Measurements from ENCODE around the gene ACTN4.
"Not testable (repeated sequence)": the region's sequence is repeated elsewhere in the genome, so short reads cannot be mapped to it uniquely, and the experiment has no call there.

Gene ACTN4

DNA sequence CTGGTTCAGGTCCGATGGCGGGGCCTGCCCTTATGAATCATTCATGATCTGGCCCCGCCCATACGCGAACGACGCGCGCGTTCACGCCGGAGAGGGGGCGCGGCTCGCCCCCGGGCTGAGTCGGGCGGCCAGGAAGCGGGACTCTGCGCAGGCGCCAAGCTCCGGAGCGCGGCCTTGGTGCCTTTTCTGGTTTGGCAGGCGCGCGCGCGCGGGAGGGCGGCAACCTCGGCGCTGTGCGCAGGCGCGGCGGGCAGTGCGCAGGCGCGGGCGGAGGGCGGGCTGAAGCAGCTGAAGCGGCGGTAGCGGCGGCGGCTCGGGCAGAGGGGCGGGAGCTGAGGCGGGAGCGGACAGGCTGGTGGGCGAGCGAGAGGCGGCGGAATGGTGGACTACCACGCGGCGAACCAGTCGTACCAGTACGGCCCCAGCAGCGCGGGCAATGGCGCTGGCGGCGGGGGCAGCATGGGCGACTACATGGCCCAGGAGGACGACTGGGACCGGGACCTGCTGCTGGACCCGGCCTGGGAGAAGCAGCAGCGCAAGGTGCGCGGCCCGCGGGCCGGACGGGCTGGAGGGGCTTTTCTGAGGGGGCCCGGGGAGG is at the start of gene ACTN4:
Gene ACTN4, plus strand, starts transcription at position 282 of the 598 bp plus-strand sequence. Its CDS starts 97 bp downstream, at position 379.
- DNase-seq (ENCODE audit: low read depth) = peak; percentile 100

DNA sequence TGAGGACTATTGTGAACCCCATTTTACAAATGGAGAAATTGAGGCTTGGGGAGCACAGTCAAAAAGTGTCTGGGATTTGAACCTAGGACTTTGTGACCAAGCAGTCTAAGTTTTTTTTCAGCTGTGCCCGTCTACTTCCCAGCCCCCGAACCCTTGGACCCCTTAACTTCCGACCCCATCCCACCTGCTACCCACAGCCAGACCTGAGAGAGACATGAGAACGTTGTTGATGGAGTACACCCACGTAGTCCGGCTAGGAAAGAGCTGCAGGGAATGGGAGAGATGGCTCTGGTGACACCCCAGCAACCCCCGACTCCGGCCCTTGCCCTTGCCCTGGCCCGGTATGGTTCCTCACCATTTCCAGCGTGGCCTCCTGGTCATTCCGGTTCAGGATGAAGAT is 47.7 kb upstream of the ACTN4 start:
- DNase-seq (ENCODE audit: low read depth) = no peak

DNA sequence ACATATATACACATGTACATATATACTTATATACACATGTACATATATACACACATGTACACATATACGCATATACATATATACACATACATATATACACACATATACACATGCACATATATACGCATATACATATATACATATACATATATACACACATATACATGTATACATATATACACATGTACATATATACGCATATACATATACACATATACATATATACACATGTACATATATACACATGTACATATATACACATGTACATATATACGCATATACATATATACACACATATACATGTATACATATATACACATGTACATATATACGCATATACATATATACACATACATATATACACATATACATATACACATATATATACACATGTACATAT is 44.6 kb upstream of the ACTN4 start:
- DNase-seq (ENCODE audit: low read depth) = not testable (repeated sequence)

DNA sequence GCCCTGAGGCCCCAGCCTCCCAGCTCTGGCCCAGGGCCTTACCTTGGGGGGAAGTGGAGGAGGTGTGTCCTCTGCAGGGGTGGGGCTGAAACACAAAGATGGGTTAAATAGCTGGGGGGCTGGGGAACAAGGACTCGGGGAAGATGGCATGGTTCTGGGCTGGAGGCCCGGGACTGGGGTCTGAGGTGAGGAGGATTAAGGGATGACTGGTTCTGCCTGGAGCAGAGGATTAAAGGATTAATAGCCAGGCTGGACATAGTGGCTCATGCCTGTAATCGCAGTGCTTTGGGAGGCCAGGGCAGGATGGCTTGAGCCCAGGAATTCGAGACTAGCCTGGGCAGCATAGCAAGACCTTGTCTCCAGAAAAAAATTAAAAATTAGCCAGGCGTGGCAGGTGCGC is 41.3 kb upstream of the ACTN4 start:
- no peak for DNase-seq (ENCODE audit: low read depth)

DNA sequence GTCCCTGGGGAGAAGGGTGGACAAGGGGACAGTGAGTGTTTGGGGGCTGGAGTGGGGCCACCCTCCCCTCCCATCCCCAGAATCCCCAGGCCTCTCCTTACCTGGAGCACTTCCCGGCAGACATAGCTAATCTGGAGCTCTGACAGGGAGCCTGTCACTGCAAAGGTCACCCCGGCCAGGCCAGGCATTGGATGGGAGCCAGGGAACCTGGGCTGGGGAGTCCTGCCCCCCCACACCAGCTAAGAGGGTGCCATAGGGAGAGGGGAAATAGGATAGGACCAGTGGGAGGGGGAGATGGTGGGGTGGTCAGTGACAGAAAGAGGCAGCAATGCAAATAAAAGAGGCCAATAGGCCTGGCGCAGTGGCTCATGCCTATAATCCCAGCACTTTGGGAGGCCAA is 33.2 kb upstream of the ACTN4 start:
- no peak for DNase-seq (ENCODE audit: low read depth)

DNA sequence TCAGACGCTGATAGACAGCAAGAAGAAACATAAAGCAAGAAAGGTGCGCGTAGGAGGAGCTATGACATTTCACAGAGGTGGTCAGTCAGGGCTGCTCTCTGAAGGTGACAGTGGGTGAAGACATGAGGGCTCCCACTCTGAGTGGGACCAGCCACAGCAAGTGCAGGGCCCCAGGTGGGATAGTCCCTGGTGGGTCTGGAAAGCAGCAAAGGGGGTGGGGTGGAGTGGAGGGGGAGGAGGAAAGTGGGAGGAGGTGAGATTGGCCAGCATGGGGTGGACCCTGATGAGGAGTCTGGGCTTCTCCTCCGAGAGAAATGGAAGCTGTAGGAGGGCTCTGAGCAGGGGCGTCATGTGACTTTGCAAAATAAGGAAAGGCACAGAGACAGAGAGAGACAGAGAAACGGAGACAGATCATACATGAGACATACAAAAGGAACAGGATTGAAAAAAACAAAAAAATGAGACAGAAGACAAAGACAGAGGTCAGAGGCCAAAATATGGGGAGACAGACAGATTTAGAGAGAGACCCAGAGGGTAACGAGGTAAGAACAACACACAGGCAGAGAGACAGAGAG is 32.4 kb upstream of the ACTN4 start:
- no peak for DNase-seq (ENCODE audit: low read depth)

DNA sequence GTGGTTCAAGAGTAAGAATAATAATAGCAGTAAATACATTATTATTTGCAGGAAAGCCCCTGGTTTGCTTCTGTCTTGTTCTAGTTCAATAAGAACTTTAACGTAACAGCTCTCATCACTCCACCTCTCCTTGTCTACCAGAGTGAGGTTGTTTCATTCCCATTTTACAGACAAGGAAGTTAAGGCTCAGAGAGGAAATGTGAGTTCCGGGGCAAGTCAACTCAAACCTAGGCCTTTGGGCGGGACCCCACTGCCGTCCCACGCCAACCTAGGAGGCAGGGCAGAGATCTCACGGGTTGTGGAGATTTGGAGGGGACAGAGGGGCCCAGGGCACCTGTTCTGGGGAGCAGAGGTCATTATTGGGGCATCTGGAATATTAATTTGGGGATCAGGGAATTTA is 31.2 kb upstream of the ACTN4 start:
- DNase-seq (ENCODE audit: low read depth) = no peak

DNA sequence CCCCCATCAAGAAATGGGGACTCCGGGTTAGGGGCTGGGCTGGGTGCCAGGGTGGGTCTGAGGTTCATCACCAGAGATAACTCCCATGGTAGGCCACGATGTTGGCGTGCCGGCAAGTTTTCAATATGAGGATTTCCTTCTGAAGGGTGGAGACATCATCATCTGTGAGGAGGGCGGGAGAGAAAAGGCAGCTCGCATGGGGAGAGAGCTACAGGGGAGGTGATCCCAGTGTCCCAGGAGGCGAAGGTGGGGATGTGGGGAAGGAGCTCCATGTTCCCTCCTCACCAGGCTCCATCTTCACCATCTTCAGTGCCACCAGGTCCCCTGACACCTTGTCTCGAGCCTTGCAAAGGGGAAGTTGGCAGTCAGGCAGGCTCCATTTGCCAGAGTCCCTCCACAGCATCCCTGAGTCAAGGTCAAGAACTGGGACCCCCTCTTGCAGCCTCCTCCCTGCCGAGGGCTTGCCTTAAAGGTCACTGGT is 30.1 kb upstream of the ACTN4 start:
- DNase-seq (ENCODE audit: low read depth) = no peak

DNA sequence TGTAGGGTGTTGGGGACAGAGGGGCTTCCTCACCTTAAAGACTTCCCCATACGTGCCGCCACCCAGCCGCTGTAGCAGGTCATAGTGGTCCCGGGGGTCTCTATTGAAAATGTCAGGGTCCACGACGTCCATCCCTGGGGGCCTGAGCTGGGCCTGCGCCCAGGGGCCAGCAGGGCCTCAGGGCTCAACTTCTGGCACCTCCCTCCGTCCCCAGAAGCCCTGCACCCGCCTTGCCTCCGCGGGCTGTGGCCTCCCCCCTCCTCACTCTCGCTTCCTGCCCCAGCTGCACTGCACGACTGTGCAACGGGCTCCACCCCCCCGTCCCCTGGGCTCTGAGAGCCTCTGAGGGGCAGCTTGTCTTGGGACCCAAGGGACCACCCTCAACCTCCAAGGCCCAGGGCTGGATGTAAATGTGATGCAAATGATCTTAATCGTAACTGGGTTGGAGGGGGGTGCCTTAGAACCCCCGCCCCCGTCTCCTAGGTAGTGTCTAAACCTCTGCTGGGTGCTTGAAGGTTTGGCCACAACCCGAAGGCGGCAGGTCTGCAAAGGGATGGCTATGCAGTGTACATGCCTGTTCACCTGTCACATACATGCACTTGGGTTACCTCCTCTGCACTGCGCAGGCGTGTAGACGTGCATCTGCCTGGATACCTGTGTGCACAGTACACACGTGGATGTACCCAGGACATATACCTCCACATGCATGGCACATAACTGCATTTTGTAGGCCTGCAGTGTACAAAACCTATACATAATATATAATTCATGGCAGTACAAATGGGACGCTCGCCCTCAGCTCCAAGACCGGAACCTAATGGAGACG is 29.5 kb upstream of the ACTN4 start, which contains the start of gene MAP4K1:
Gene MAP4K1, minus strand, starts transcription at position 190 of the 826 bp plus-strand sequence. Its CDS starts 58 bp downstream, at position 132.
- peak; percentile 40 for DNase-seq (ENCODE audit: low read depth)

DNA sequence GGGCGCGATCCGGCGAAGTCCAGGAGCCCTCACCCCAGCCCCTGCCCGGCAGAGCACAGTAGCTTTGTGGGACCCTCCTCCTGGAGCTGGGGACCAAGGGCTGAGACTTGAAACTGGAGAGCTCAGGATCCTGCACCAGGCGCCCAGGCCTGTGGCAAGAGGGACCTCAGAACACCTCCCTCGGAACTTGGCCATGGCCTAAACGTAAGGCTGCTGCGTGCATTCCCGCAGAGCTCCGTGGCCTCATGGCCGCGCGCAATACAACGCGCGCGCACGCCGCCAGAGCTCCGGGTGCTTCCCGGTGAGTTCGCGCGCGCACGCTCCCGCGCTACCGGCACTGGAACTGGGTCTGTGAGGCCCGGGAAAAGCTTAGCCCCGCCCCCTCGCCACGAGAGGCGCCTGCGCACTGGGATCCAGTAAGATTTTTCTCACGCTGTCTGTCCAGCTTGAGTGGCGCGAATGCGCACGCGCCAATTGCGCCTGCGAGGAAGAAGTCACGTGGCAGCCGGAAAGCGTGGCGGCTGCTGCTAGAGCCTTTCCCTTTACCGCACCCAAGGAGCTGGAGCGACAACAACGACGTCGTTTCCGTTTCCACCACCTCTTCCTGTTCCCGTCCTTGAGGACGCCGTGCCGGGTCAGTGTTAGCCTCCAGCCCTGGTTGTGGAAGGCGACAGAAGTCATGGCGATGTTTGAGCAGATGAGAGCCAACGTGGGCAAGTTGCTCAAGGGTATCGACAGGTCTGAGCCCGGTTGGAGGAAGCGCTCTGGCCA is 28.7 kb upstream of the ACTN4 start, which contains the start of gene EIF3K:
Gene EIF3K, plus strand, starts transcription at position 599 of the 771 bp plus-strand sequence. Its CDS starts 81 bp downstream, at position 680.
- peak; percentile 98 for DNase-seq (ENCODE audit: low read depth)

DNA sequence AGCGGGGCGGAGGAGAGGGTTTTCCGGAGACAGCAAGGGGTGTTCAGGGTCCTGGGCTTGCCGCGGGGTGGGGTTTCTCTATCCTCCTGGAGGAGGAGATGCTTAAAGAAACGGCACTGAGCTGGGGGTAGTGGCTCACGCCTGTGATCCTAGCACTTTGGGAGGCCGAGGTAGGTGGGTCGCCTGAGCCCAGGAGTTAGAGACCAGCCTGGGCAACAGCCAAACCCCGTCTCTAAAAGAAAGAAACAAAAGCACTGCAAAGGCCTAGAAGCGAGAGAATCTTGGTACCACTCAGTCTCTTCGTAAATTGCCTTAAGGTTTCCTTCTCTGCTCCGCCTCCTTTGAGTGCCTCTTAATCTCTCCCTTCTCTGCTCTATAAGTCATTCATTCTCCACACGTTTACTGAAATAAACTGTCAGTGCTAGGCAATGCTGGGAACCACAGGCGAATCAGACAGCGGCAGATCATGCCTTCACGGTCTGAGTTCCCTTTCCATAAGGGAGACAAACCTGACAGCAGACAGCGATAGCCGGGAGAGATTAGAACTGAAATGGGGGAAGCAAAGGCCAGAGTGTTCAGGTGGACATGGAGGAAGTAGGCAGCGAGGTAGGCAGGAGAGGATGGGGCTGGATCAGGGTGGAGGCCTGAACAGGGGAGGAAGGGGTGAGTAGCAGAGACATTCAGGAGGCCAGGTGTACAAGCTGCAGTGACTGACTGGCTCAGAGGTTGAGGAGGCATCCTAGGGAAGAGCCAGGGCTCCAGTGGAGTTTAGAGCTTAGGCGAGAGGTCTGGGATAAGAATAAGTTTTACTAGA is 27.9 kb upstream of the ACTN4 start:
- no peak for DNase-seq (ENCODE audit: low read depth)

DNA sequence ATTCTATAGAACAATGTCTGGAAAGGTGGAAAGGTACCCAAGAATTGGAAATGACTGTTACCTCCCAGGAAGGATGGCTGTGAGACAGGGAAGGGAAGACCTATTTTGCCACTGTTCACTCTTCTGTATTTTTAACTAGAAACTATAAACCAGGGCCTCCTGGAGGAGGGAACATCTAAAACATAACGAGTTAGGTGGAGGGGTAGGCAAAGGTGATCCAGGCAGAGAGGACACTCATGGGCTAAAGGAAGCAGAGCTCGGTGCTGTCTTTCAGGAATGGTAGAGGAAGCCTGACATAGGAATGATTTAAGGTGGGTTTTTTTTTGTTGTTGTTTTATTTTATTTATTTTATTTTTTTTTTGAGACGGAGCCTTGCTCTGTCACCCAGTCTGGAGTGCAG is 22.6 kb upstream of the ACTN4 start:
- no peak for DNase-seq (ENCODE audit: low read depth)

DNA sequence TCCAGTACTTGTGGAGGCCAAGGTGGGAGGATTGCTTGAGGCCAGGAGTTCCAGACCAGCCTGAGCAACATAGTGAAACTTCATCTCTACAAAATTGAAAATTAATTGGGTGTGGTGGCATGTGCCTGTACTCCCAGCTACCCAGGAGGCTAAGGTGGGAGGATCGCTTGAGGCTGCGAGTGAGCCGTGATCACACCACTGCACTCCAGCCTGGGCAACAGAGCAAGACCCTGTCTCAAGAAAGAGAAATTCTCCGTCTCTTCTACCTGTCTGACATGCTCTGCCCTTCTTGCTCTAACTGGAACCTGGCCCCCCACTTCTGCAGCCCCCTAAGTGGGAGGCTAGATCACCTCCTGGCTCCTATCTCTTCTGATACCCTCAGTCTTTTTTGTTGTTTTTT is 21.0 kb upstream of the ACTN4 start:
- no peak for DNase-seq (ENCODE audit: low read depth)

DNA sequence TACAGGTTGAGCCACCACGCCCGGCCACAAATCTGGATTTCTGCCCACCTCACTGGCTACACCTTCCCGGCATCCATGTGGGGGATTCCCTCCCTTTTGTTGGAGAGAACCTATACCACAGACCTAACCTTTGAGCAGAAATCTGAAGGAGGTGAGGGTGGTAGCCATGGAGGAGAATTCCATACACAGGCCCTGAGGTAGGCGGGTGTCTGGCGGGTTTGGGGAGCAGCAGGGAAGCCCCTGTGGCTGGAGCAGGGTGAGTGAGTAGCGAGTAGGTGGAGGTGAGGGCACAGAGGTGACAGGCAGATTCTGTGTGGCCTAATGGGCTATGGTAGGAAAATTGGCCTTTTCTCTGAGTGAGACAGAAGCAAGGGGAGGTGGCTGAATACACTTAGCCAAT is 17.9 kb upstream of the ACTN4 start:
- DNase-seq (ENCODE audit: low read depth) = no peak

DNA sequence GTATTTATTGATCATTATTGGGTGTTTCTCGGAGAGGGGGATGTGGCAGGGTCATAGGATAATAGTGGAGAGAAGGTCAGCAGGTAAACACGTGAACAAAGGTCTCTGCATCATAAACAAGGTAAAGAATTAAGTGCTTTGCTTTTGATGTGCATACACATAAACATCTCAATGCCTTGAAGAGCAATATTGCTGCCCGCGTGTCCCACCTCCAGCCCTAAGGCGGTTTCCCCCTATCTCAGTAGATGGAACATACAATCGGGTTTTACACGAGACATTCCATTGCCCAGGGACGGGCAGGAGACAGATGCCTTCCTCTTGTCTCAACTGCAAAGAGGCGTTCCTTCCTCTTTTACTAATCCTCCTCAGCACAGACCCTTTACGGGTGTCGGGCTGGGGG is 16.1 kb upstream of the ACTN4 start:
- DNase-seq (ENCODE audit: low read depth) = not testable (repeated sequence)

DNA sequence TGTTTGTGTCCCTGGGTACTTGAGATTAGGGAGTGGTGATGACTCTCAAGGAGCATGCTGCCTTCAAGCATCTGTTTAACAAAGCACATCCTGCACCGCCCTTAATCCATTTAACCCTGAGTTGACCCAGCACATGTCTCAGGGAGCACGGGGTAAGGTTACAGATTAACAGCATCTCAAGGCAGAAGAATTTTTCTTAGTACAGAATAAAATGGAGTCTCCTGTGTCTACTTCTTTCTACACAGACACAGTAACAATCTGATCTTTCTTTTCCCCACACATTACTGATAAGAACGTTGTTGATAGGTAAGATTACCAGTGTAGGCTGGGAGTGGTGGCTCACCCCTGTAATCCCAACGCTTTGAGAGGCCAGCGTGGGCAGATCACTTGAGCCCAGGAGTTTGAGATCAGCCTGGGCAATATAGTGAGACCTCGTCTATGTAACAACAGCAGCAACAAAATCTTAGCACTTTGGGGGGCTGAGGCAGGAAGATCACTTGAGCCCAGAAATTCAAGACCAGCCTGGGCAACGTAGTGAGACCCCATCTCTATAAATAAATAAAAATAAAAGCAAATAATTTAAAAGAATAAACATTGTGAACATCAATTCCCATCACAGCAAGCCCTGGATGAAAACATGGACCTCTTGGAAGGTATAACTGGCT is 15.5 kb upstream of the ACTN4 start:
- not testable (repeated sequence) for DNase-seq (ENCODE audit: low read depth)

DNA sequence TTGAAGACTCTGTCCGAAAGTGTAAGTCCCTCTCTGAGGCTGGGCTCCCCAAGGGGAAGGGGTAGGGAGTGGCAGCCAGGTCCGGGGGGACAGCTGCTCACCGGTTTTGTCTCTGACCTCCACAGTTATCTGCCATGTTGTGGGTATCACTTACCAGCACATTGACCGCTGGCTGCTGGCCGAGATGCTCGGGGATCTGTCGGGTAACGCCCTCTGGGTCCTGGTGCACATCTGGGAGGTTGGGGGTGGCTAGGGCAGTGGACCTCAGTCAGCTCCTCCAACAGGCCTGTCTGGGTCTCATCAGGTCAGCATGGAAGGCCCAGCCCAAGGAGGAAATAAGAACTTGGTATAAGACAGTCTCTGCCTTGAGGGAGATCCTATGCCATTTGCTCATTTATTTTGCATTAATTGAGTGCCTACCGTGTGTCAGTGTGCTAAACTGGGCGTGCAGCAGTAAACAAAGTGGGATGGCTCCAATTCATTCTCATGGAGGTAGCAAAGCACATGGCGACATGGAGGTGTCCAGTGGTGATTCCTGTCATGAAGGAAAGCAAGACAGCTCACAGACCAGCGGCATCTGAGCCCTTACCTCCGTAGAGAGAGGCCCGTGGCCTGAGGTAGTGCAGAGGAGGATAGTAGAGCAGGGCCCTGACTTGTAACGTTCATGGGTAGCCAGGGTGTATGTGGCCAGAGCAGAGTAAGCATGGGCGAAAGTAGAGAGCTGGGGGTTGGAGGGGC is 14.8 kb upstream of the ACTN4 start:
- no peak for DNase-seq (ENCODE audit: low read depth)

DNA sequence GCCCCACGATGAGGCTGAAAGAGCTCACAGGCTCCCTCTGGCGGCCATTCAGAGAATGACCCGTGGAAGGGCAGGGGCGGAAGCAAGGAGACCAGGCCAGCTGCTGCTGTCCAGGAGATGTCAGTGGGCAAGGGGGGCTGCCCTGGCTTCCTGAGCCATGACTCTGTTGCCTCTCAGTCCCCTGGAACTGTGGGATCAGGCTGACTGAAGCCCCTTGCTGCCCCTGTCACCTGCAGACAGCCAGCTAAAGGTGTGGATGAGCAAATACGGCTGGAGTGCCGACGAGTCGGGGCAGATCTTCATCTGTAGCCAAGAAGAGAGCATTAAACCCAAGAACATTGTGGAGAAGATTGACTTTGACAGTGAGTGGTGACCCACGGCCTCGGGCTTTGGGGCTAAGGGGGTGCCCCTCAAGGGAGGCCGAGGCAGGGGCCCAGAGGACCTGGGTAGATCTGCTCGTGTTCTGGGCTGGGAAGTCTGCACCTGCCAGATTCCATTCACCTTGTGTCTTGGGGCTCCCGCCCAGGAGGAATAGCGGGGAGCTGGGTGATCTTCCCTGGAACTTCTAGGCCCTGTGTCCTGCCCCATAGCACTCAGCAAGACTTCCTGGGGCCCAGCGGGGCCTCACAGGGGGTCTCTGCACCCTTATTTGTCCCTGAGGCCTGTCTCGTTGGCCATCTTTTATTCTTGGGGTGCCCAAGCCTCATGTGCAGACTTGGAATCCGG is 12.5 kb upstream of the ACTN4 start:
- DNase-seq (ENCODE audit: low read depth) = peak; percentile 61
